Stomach (tissue), 4 donors: ENCODE data around the gene POTEM.
"Not testable (repeated sequence)": the region's sequence is repeated elsewhere in the genome, so short reads cannot be mapped to it uniquely, and the experiment has no call there.

Source experiments
- EP300 ChIP-seq: sonication (generic); formaldehyde crosslinking; IDR thresholded peaks from one replicate; pipeline ENCODE4 v1.6.1; 2017; ENCODE audit warnings: antibody characterized with exemption
- POLR2A ChIP-seq, 4 donors: fragments of 450-650 bp; IDR thresholded peaks; one replicate each; pipeline ENCODE4 v1.6.1; 2016; ENCODE audit warnings: antibody characterized with exemption in 4 of 4, control low read depth in 2 of 4, mild to moderate bottlenecking in 1 of 4, moderate library complexity in 1 of 4
- POLR2AphosphoS5 ChIP-seq, 3 donors: sonication (generic); formaldehyde crosslinking; IDR thresholded peaks; one replicate each; pipeline ENCODE4 v1.6.1; 2016; ENCODE audit warnings: antibody characterized with exemption in 3 of 3
- TF ChIP-seq, protein P1 (sequence below), 7 experiments: fragments of 450-650 bp in 4 of 7; fragments of 200-600 bp in 3 of 7; sonication (generic) in 3 of 7; IDR thresholded peaks; one replicate each; pipeline ENCODE4 v1.5.1; 2016 to 2019; ENCODE audit warnings: antibody characterized with exemption in 7 of 7, control low read depth in 2 of 7, mild to moderate bottlenecking in 1 of 7

- TF ChIP-seq, protein P1, sequence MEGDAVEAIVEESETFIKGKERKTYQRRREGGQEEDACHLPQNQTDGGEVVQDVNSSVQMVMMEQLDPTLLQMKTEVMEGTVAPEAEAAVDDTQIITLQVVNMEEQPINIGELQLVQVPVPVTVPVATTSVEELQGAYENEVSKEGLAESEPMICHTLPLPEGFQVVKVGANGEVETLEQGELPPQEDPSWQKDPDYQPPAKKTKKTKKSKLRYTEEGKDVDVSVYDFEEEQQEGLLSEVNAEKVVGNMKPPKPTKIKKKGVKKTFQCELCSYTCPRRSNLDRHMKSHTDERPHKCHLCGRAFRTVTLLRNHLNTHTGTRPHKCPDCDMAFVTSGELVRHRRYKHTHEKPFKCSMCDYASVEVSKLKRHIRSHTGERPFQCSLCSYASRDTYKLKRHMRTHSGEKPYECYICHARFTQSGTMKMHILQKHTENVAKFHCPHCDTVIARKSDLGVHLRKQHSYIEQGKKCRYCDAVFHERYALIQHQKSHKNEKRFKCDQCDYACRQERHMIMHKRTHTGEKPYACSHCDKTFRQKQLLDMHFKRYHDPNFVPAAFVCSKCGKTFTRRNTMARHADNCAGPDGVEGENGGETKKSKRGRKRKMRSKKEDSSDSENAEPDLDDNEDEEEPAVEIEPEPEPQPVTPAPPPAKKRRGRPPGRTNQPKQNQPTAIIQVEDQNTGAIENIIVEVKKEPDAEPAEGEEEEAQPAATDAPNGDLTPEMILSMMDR (IDR thresholded peaks at IDR 0.05) = not testable (repeated sequence)
- TF ChIP-seq POLR2AphosphoS5 (IDR thresholded peaks at IDR 0.05); POLR2A (IDR thresholded peaks at IDR 0.05); EP300: not testable (repeated sequence)
Observed at GRCh38 chr14:19025080-19025589, 57.9 kb downstream of the POTEM start.
